K562 (cell line): Measurements from ENCODE around the gene TRIM27. TPM values are rescaled to one million over a fixed set of nuclear protein-coding genes. Genes with fewer than 3 reads are reported as not detected.

ENCODE experiments used
- BACH1 ChIP-seq: fragments of 200-800 bp; sonication (Bioruptor generic); IDR thresholded peaks from 2 replicates; pipeline ENCODE4 v1.6.1; 2016; ENCODE audit warnings: missing genetic modification characterization, missing compliant biosample characterization
- CHD1 ChIP-seq: fragments of 200-600 bp; sonication (generic); IDR thresholded peaks from one replicate; pipeline ENCODE4 v1.6.1; 2012; ENCODE audit warnings: mild to moderate bottlenecking, moderate library complexity, low read length, inconsistent platforms
- FOXK2 ChIP-seq, 2 experiments: fragments of 450-650 bp; IDR thresholded peaks in 1 of 2; conservative IDR thresholded peaks in 1 of 2; 2 replicates each; pipeline ENCODE4 v1.6.1; 2016; ENCODE audit warnings: low read depth in 2 of 2, mild to moderate bottlenecking in 1 of 2
- GATA2 ChIP-seq: sonication (generic); formaldehyde crosslinking; IDR thresholded peaks from 2 replicates; pipeline ENCODE4 v1.4.0; 2020; ENCODE audit warnings: mild to moderate bottlenecking, missing genetic modification reagents
- GTF2A2 ChIP-seq: IDR thresholded peaks from 2 replicates; pipeline ENCODE4 v1.6.1; 2016; ENCODE audit warnings: mild to moderate bottlenecking, missing genetic modification characterization, missing compliant biosample characterization
- HMGXB4 ChIP-seq: sonication (generic); formaldehyde crosslinking; IDR thresholded peaks from 2 replicates; pipeline ENCODE4 v1.8.1; 2023; ENCODE audit warnings: mild to moderate bottlenecking, missing genetic modification reagents
- KDM1A ChIP-seq, 2 experiments: fragments of 450-650 bp; IDR thresholded peaks; 2 replicates each; pipeline ENCODE4 v1.6.1; 2016; ENCODE audit warnings: mild to moderate bottlenecking in 2 of 2
- MAZ ChIP-seq, 2 experiments: fragments of 450-650 bp in 1 of 2; sonication (generic) in 1 of 2; formaldehyde crosslinking; IDR thresholded peaks in 1 of 2; conservative IDR thresholded peaks in 1 of 2; 2 replicates each; pipeline versions ENCODE4 v1.4.0 to v1.5.0; 2020; ENCODE audit warnings: mild to moderate bottlenecking in 1 of 2, missing genetic modification reagents in 1 of 2
- POLR2G ChIP-seq: fragments of 200-400 bp; formaldehyde crosslinking; IDR thresholded peaks from 2 replicates; pipeline ENCODE4 v1.6.1; 2017; ENCODE audit warnings: low read depth, mild to moderate bottlenecking, antibody characterized with exemption, low read length, moderate library complexity
- RAD21 ChIP-seq, 2 experiments: fragments of 250-450 bp in 1 of 2; fragments of 450-650 bp in 1 of 2; sonication (Bioruptor Pico) in 1 of 2; formaldehyde crosslinking in 1 of 2; IDR thresholded peaks in 1 of 2; conservative IDR thresholded peaks in 1 of 2; 2 replicates each; pipeline versions ENCODE4 v1.4.0 to v1.8.0; 2020 to 2022; ENCODE audit warnings: mild to moderate bottlenecking in 2 of 2, moderate library complexity in 1 of 2
- RBM15 ChIP-seq: fragments of 200-400 bp; formaldehyde crosslinking; IDR thresholded peaks from 2 replicates; pipeline ENCODE4 v1.6.1; 2018; ENCODE audit warnings: mild to moderate bottlenecking, low read length, moderate library complexity; ENCODE audit not compliant: insufficient read depth
- RFX7 ChIP-seq: fragments of 250-450 bp; sonication (Bioruptor Pico); IDR thresholded peaks from 2 replicates; pipeline ENCODE4 v1.5.1; 2021; ENCODE audit warnings: mild to moderate bottlenecking
- SIN3A ChIP-seq, 2 experiments: fragments of 150-350 bp in 1 of 2; IDR thresholded peaks; 2 replicates each; pipeline ENCODE4 v1.6.1; 2011 to 2016; ENCODE audit warnings: borderline replicate concordance in 2 of 2, low read depth in 2 of 2, low read length in 2 of 2, mild to moderate bottlenecking in 2 of 2, moderate library complexity in 2 of 2; ENCODE audit not compliant: control insufficient read depth in 1 of 2
- SRSF7 ChIP-seq: fragments of 200-400 bp; formaldehyde crosslinking; optimal IDR thresholded peaks from 2 replicates; pipeline ENCODE3; 2017; ENCODE audit warnings: mild to moderate bottlenecking, low read depth, low read length
- TEAD4 ChIP-seq, 2 experiments: sonication (generic) in 1 of 2; formaldehyde crosslinking in 1 of 2; IDR thresholded peaks; 2 replicates each; pipeline versions ENCODE4 v1.6.1 to v1.8.0; 2012 to 2022; ENCODE audit warnings: borderline replicate concordance in 1 of 2, inconsistent platforms in 1 of 2, low read length in 1 of 2, mild to moderate bottlenecking in 1 of 2, missing genetic modification reagents in 1 of 2
- ZBTB8A ChIP-seq: fragments of 450-650 bp; IDR thresholded peaks from 2 replicates; pipeline ENCODE4 v1.6.1; 2018; ENCODE audit warnings: mild to moderate bottlenecking, moderate library complexity; ENCODE audit not compliant: partially characterized antibody
- ZNF384 ChIP-seq: IDR thresholded peaks from 2 replicates; pipeline ENCODE4 v1.6.1; 2012; ENCODE audit warnings: low read depth, low read length, improper control_type of control experiment
- ZNF57 ChIP-seq: fragments of 450-650 bp; formaldehyde crosslinking; IDR thresholded peaks from 2 replicates; pipeline ENCODE4 v1.4.0; 2020; ENCODE audit warnings: mild to moderate bottlenecking, moderate library complexity
- ZNF707 ChIP-seq: fragments of 250-450 bp; sonication (Bioruptor Pico); conservative IDR thresholded peaks from 2 replicates; pipeline ENCODE4 v1.8.0; 2022; ENCODE audit warnings: inconsistent platforms, mild to moderate bottlenecking, moderate library complexity
- polyA plus RNA-seq, 8 experiments: library from polyadenylated mRNA; depleted of rRNA in 4 of 8; stranded (reverse) in 5 of 8; unstranded in 3 of 8; fragments of >200 nt; fragmentation: Nextera tagmentation in 2 of 8; fragmentation: Illumina TruSeq in 1 of 8; extraction: Ambion mirVana in 2 of 8; extraction: Trizol in 1 of 8; gene quantifications; 2 replicates each; pipeline versions ENCODE4 v1.2.1 to v1.2.3, GENCODE V29; 2011 to 2014; ENCODE audit warnings: inconsistent platforms in 1 of 8, missing spikeins in 1 of 8
- total RNA-seq, 7 experiments: library from RNA; depleted of rRNA in 6 of 7; stranded (reverse); fragments of >200 nt in 6 of 7; fragmentation: Illumina TruSeq in 2 of 7; extraction: Trizol in 2 of 7; gene quantifications; 2 replicates each; pipeline versions ENCODE4 v1.2.1 to v1.2.3, GENCODE V29; 2011 to 2021; ENCODE audit warnings: low replicate concordance in 1 of 7
- TF ChIP-seq, protein P1 (sequence below): fragments of 450-650 bp; formaldehyde crosslinking; IDR thresholded peaks from 2 replicates; pipeline ENCODE4 v1.4.0; 2020; ENCODE audit warnings: mild to moderate bottlenecking, moderate library complexity
- TF ChIP-seq, protein P2 (sequence below): sonication (generic); formaldehyde crosslinking; IDR thresholded peaks from 2 replicates; pipeline ENCODE4 v1.8.0; 2022; ENCODE audit warnings: missing genetic modification reagents, mild to moderate bottlenecking, borderline replicate concordance

Gene TRIM27
- total and polyA plus RNA-seq, 9 of the 15 experiments (the other 6 are each of a cell fraction or from before 2014, with no cell fraction given) = 37.7 to 235 (median 122) TPM

DNA sequence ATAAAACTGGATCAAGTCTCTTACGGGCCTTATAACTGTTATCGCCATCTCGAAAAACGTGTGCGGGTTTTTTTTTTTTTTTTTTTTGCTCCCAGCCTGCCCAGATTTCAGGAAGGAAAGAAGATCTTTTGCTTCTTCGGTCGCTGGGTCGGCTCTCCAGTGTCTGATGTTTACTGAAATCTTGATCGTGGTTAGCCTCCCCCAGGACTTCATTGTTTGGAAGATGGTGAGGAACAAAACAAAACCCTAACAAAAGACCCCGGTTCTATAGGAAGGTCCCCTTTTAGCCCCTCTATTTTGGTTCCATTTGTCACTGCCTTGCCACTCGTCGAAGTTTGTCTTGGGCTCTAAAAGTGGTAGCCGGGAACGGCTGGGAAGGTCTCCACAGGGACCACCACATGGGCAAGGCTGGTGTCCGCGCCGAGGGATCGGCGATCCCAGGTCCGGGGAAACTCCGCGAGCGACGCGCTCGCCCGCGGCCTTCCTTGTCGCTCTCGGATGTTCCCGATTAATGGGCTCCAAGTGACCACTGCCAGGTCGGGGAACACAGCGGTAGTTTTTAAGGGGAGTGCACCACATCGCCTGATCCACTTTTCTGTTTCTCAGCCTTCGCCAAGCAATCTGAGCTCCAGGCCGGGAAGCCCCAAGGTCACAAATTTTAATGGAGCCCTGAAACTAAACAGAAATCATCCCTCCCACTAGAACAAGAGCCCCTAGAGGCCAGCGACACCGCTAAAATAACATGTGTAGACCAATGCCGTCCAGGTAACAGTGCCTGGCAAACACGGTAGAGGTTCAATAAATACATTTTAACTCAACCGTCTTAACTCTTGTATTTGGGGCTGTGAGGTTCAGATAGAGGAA lies 27.0 kb downstream of the TRIM27 start (continued):
- TF ChIP-seq HMGXB4 (CRISPR knock-in tag) = peak; percentile 34; the same call in 1 of the 2 replicates
- 0 out of 2 replicates have a peak, but pooled peaks have one; percentile 17 for TF ChIP-seq BACH1 (tag)
- TF ChIP-seq ZBTB8A = no peak
- TF ChIP-seq RBM15 = no peak
- TF ChIP-seq KDM1A (IDR thresholded peaks at IDR 0.05) = no peak
- TF ChIP-seq FOXK2 (conservative IDR thresholded peaks at IDR 0.05 in 1 of 2, IDR thresholded peaks at IDR 0.05 in 1 of 2; ENCODE audit: low read depth in 2 of 2) = peak in 1 of 2 experiments; percentile 19; a peak in 2 of 4 replicates
- TF ChIP-seq, protein P1, sequence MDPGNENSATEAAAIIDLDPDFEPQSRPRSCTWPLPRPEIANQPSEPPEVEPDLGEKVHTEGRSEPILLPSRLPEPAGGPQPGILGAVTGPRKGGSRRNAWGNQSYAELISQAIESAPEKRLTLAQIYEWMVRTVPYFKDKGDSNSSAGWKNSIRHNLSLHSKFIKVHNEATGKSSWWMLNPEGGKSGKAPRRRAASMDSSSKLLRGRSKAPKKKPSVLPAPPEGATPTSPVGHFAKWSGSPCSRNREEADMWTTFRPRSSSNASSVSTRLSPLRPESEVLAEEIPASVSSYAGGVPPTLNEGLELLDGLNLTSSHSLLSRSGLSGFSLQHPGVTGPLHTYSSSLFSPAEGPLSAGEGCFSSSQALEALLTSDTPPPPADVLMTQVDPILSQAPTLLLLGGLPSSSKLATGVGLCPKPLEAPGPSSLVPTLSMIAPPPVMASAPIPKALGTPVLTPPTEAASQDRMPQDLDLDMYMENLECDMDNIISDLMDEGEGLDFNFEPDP = 0 out of 2 replicates have a peak, but pooled peaks have one; percentile 69
- TF ChIP-seq CHD1 = peak; percentile 71
- peak; percentile 11 to 56; a peak in 2 of 4 replicates for TF ChIP-seq MAZ (CRISPR knock-in tag; conservative IDR thresholded peaks at IDR 0.05 in 1 of 2, IDR thresholded peaks at IDR 0.05 in 1 of 2)
- TF ChIP-seq, protein P2, sequence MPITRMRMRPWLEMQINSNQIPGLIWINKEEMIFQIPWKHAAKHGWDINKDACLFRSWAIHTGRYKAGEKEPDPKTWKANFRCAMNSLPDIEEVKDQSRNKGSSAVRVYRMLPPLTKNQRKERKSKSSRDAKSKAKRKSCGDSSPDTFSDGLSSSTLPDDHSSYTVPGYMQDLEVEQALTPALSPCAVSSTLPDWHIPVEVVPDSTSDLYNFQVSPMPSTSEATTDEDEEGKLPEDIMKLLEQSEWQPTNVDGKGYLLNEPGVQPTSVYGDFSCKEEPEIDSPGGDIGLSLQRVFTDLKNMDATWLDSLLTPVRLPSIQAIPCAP (CRISPR knock-in tag) = no peak
- TF ChIP-seq ZNF57 (CRISPR knock-in tag) = peak; percentile 84
- peak; percentile 3; the same call in 1 of the 2 replicates for TF ChIP-seq ZNF384
- TF ChIP-seq ZNF707 = 0 out of 2 replicates have a peak, but pooled peaks have one; percentile 25
- TF ChIP-seq GTF2A2 (tag) = peak; percentile 60; the same call in 1 of the 2 replicates
- TF ChIP-seq POLR2G = peak; percentile 77
- 0 out of 2 replicates have a peak, but pooled peaks have one; percentile 7 for TF ChIP-seq GATA2
- peak in 1 of 2 experiments; percentile 34; a peak in 2 of 4 replicates for TF ChIP-seq SIN3A (IDR thresholded peaks at IDR 0.05; ENCODE audit: borderline replicate concordance in 2 of 2, control insufficient read depth in 1 of 2, low read depth in 2 of 2, low read length in 2 of 2)
- 0 out of 2 replicates have a peak, but pooled peaks have one; percentile 37 for TF ChIP-seq RFX7
- peak; percentile 18; the same call in 1 of the 2 replicates for TF ChIP-seq TEAD4 (IDR thresholded peaks at IDR 0.05; ENCODE audit: low read length)
- TF ChIP-seq TEAD4 (CRISPR knock-in tag; IDR thresholded peaks at IDR 0.05; ENCODE audit: borderline replicate concordance) = no peak
- peak in 1 of 2 experiments; percentile 15; a peak in 1 of 4 replicates for TF ChIP-seq RAD21 (CRISPR knock-in tag; conservative IDR thresholded peaks at IDR 0.05 in 1 of 2, IDR thresholded peaks at IDR 0.05 in 1 of 2)
- no peak for TF ChIP-seq SRSF7
